IPS DF 19.7 (cell line): ENCODE results near the gene CORO1C.
"Not testable (repeated sequence)": the region's sequence is repeated elsewhere in the genome, so short reads cannot be mapped to it uniquely, and the experiment has no call there.

Experiments
- DNase-seq: peaks from one replicate; pipeline ENCODE4 v3.0.0-alpha.2; 2013; ENCODE audit warnings: low read depth, low spot score

The CORO1C gene

DNA sequence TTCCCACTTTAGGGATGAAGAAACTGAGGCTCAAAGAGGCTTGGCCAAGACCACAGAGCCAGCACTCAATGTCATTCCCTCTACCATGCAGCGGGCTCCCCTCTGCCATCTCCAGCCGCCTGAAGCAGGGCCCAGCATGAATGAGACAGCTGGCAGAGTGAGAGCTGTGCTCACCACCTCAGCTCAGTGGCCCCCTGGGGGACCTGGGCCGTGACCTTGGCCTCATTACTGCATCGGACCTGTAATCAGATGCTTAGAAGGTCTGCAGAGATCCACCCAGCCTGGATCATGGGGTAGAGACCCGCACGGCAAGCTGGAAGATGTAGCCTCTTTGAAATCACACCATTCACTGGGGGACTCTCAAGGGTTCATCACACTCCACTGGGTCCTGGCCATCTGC lies 22.7 kb upstream of the CORO1C start:
- no peak for DNase-seq

DNA sequence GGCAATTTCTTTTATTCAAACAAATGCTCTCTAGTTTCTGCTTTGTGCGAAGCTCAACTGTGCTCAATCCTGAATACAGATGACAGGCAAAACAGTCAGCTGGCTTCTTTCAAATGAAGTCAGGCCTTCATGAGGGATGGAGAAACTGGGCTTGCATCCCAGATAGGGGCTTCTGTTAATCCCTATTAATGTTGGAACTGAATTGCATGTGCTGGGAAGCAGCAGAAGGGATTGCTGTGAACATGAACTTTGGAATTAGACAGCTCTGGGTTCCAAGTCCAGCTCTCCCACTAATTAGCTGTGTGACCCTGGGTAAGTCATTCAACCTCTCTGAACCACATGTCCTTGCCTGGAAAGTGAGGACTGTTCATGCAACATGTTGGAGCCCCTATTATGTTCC lies 21.1 kb upstream of the CORO1C start:
- DNase-seq: no peak

DNA sequence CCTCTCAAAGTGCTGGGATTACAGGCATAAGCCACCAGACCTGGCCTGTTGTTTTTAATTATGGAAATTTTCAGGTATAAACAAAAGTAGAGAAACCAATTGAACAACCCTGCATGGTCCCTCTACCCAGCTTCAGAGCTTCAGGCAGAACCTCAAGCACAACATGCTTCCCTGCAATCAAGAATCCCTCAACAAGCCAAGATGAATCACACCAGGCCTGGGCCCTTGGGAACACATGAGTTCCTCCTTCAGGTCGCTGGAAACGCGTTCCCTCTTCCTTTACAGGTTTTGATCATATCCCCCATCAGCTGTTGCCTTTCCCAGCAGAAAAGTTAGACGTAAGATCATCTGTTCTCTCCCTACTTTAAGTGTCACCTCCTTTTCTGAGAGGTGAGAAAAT lies 20.5 kb upstream of the CORO1C start:
- no peak for DNase-seq

DNA sequence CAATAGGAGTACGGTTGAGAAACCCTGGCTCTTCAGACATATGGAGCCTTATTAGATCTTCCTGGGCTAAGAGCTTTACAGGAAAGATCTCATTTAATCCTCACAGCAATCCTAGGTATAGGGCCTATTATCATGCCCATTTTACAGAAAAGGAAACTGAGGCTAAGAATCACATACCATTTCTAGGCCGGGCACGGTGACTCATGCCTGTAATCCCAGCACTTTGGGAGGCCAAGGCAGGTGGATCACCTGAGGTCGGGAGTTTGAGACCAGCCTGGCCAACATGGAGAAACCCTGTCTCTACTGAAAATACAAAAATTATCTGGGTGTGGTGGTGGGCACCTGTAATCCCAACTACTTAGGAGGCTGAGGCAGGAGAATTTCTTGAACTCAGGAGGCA lies 19.7 kb upstream of the CORO1C start:
- not testable (repeated sequence) for DNase-seq

DNA sequence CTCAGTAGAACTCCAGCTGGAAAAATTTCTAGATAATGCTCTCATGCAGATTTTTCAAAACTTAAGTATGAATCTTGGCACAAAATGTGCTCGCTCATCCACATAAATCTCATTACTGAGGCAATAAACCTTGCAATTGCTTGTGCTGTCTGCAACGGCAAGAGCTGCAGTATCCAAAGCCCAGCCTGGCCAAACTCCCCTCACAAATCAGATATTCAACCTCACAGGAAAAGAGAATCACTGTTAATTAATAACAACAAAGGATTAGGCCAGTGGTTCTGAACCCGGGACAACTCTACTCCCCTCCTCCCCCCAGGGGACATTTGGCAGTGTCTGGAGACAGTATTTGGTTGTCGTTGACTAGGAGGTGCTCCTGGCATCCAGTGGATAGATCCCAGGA lies 19.2 kb upstream of the CORO1C start:
- no peak for DNase-seq

DNA sequence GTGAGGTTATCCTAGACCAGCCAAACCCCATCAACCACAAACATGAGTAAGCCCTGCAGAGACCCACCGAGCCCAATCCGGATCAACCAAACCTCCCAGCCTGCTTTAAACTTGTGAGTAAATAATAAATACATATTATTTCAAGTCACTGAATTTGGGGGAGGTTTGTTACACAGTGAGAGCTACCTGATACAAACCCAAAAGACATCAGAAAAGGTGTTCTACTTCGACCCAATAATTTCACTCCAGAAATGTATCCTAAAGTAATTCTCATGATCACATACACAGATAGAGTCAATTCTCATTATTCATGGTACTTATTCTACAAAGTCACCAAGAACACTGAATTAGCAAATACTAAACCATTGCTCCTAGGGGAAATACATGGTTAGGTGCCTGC lies 16.2 kb upstream of the CORO1C start:
- no peak for DNase-seq

DNA sequence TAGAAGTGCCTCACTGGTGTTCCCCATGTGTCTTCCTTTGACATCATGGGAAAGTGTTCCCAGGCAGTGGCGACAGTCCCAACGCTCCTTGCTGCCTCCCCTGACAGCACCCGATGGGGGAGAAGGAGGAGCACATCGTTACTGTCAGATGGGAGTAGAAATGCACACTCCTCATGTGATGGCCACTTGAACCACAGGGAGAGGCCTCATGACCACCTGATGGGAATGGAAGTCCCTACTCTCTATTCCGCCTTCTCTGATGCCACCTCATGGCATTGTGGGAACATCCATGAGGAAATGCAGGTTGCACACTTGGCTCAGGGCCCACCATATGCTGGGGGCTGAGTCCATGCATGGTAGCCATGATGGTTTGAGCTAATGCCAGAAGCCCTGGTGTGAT lies 14.3 kb upstream of the CORO1C start:
- DNase-seq: no peak

DNA sequence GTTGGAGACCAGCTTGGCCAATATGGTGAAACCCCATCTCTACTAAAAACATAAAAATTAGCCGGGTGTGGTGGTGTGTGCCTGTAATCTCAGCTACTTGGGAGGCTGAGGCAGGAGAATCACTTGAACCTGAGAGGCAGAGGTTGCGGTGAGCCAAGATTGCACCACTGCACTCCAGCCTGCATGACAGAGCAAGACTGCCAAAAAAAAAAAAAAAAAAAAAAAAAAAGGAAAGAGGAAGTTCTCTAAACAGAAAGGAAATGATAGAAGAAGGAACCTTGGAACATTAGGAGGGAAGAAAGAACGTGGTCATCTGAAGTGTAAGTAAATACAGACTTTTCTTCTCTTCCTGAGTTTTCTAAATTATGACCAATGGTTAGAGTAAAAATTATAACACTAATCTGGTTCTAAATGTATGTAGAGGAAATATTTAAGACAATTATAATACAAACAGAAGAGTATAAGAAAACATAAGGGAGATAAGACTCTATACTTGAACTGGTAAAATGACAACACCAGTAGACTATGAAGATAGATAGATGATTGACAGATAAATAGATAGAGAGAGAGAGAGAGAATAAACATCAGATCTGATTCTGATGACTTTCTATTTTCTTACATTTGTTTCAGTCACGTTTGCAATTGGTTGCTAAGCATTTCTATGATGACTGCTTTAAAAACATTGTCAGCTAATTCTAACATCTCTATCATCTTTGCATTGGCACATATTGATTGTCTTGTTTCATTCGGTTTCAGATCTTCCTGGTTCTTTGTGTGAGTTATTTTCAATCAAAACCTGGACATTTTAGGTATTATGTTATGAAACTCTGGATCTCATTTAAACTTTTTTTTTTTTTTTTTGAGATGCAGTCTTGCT lies 12.9 kb upstream of the CORO1C start:
- no peak for DNase-seq

DNA sequence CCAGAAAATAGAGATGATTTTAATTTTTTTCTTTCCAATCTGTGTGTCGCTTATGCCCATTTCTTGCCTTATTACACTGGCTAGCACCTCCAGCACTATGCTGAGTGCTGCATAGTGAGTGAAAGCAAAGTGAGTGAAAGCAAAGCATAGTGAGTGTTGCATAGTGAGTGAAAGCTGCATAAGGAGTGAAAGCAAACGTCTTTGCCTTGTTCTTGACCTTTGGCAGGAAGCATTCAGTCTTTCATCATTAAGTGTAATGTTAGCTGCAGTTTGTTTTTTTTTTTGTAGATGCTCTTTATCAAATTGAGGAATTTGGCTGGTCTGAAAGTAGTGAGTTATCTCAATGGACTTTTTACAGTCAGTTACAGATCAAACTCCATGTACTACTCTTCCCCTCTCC lies 6.9 kb upstream of the CORO1C start:
- no peak for DNase-seq

DNA sequence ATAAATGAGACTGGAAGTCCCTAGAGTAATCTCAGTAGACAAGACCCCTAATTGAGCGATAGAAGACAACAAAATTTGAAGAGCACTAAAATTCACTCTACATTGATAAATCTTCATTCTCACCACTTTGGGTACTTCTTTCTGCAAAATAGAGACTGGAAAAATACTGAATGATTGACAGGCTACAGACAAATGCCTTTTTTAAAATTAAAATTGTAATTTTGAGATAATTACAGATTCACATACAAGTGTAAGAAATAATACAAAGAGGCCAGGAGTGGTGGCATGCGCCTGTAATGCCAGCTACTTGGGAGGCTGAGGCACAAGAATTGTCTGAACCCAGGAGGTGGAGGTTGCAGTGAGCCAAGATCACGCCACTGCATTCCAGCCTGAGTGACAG lies 4.5 kb upstream of the CORO1C start:
- DNase-seq: no peak

DNA sequence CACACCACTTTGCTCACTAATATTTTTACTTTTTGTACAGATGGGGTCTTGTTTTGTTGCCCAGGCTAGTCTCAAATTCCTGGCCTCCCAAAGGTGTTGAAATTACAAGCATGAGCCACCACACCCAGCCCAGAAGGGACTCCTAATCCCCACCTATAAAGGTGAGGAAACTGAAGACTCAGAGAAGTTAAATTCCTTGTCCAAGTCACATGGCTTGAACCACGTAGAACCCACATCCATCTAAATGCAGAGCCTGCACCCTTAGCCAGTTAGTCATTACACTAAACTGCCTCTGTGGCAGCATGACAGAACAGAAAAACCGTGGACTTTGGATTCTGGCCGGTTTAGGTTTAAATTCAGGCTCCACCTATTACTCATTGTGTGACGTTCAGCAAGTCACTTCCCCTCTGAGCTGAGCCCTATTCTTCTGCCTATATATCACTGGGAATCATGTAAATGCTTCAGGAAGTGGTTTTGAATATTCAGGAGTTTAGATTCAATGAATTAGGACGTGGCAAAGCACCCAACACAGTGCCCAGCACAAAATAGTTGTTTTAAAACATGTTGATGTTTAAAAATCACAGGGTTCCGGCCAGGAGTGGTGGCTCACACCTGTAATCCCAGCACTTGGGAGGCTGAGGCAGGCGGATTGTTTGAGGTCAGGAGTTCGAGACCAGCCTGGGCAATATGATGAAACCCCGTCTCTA lies 3.0 kb upstream of the CORO1C start:
- DNase-seq: no peak

DNA sequence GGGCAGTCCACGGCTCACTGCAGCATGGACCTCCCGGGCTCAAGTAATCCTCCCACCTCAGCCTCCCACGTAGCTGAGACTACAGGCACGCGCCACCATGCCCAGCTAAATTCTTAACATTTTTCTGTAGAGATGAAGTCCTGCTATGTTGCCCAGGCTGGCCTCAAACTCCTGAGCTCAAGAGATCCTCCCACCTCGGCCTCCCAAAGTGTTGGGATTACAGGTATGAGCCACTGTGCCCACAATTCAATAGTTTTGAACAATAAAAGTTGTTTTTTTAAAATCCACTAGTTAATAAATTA lies 1.9 kb upstream of the CORO1C start:
- not testable (repeated sequence) for DNase-seq

DNA sequence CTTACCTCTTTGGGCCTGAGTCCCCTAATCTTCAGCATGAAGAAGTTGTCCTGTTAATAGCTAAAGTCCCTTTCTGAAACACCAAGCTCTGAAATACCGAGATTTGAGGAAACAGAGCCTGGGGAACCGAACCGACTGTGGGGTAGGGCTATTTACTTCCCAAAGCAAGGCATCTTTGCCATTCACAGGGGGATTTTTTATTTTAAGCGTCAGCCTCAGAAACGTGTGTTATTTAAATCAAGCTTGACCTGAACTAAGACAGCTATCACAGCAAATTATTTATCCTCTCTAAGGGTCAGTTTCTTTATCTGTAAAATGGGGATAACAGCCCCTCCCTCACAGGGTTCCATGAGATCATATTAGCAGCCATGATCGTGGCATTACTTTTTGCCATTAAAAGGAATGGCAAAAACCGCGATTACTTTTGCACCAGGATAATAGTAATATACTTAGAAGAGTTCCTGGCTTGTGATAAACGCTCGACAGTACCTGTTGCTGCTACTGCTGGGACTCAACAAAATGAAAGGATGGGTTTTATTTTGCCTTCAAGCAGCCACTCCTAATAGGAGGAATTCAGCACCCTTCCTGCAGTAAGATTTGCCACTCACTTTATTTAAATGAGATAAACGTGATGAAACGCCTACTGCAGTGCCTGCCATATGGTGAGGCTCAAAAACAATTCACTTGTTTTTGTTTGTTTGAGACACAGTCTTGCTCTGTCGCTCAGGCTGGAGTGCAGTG lies 1.3 kb upstream of the CORO1C start:
- DNase-seq: no peak

DNA sequence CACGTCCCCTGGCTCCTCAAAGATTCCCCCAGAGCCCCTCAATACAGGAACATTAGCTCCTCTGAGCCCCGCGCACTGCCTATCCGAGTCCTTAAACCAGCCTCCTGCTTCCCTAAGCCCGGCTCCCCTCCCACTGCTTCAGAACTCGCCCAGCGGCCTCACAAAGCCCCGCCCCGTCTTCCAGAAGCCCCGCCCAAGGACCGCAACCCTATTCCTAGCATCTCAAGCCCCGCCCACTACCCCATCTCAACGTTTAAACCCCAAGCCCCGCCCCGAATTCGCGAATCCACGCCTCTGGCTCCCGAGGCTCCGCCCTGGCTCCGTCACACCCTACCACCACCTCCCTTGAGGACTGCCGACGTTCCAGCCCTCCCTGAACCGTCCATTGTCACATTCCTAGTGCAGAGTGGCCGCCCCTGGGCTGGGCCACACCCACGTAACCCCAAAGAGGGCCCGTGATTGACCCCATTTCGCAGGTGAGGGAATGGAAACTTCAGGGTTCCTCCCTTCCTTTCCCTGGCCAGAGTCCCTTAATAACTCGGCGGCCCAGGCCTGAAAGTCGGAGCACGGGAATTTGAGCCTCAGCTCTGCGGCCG lies 646 bp upstream of the CORO1C start:
- peak; percentile 80 for DNase-seq

DNA sequence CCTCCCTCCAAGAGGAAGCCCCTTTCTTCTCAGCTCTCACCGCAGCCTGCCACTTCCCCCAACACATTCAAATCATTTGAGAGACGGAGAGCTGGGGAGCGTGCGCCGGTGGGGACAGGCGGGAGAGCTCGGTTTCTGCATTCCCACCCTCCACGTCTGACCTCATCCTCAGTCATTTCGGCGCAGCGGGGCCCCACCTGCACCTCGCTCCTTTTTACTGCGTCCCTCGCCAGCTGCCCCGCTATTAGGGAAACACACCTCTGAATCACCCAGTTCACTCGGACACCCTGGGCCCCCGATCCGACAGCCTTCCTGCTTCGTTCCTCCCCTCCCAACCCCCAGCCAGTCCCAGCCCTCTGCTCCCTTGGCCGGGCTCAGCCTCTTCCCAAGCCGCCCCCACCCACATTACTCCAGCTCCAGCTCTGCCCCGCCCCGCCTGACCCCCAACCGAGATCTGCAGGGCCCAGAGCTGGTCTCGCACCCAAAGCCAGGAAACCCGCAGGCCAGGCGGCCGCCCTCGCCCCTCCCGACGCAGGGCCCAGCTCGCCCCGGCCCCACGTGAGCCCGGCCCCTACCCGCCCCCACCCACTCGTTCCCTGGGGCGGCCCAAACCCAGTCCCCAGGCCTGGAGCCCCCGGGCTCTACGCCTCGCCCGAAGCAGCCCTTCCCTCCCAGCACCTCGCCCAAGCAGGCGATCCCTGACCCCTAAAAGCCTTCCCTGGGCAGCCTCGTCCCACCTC lies 783 bp downstream of the CORO1C start:
- no peak for DNase-seq

DNA sequence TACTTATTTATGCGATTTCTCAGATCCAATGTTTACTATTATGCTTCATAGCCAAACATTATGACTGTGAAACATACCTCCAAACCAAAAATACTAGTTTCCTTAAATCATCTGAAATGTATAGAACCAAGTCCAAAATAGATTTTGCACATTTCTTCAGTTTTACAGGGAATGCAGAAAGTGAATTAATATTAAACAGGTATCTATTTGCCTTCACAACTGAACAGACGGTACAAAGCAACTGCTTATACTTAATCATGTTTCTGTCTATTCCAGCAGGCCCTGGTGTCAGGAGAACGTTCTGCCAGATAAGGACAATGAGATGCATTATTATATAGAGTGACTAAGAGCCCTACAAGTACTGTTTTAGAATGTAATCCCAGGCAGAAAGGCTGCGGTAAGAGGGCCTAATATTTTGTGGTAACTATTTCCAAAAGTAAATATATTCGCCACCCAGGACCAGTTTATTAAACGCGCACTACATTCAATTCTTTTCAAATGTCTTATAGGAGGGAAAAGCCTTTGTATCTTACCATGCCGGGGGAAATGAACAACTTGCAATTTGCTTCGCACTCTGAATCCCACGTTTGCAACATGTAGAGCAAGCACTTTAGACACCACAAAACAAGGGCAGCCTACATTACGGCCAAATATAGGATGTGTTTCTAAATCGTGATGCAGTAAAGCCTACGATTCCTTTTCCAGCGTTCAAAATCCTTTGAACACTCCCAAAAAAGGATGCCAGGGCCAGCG lies 1.5 kb downstream of the CORO1C start:
- no peak for DNase-seq

DNA sequence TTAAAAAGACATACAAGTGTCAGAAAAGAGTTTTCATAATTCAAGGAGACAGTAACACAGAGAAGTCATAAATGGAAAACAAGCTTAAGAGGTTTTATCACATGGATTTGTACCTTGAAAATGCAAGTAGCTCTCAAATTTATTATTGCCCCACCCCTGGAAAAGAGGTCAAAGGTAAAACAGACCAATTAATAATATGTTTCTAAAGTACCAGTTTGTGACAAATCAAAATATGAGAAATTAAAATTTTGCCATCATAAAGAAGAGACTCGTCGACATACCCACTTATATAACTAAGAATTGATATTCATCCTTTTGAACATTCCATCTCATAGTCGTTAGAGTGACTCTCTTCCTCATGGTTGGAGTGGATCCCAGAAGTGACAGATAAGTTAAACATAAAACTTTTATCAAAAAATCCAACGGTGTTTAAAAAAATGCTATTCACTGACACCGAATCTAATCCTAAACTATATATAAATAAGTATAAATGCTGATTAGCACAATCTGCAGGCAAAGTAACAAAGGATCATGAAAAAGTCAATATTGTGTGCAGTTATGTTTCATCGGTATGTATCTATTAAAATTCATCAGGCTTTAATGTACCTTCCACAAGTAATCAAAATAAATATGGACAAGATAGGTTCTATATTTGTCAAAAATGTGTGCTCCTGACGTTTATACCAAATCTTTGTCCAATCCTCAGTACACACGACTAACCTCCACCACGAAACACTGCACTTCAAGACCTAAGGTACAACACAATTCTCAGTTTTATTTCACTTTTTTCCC lies 2.3 kb downstream of the CORO1C start:
- no peak for DNase-seq

DNA sequence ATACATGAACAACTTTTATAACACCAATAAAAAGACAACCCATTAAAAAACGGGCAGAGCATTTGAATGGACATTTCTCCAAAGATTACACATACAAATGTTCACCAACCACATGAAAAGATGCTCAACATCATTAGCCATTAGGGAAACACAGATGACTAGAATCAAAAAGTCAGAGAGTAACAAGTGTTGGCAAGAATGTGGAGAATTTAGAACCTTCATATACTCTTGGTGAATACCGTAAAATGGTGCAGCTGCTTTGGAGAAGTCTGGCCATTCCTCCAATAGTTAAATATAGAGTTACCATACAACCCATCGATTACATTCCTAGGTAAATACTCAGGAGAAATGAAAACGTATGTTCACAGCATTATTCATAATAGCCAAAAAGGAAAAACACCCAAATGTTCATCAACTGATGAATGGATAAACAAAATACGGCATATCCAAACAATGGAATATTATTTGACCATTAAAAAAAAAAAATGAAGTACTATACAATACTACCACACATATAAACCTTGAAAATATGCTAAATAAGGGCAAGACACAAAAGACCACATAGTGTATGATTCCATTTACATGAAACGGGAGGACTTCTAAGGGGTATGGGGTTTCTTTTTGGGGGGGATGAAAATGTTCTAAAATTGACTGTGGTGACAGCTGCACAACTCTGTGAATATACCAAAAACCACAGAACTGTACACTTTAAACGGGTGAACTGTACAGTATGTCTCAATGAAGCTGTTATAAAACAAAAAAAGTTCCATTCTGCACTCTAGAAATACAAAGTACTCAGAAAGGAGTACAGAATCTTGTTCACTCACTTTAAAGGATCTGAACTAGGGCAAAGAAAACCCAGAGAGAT lies 3.2 kb downstream of the CORO1C start:
- DNase-seq: no peak

DNA sequence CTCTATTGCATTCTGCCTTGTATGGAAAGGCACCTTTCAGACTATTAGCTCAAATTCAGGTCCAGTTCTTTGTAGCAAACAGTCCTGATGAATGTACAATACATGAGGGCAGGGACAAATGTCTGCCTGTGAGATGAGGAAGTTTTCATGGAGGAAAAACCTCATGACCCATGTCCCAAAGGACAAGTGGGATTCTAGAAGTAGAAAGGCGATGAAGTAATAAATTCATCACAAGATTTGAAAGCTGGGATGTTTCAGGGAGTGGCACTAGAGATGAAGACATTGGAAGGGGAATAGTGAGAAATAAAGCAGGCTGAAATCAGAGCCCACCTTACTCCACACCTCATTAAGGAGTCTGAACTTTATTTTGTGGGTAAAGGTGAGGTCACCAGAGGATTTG lies 4.2 kb downstream of the CORO1C start:
- DNase-seq: no peak
